Gastroesophageal sphincter (tissue), 4 donors: ENCODE results near the gene NEUROD6. TPM values are rescaled to one million over a fixed set of nuclear protein-coding genes. Genes with fewer than 3 reads are reported as not detected.
A peak's percentile ranks its signal among the peaks of the same experiment; 100 is the strongest.

Source experiments
- ATAC-seq: fragments of 150-250 bp; one replicate; pipeline ENCODE4 v1.9.1; 2016; ENCODE audit warnings: mild to moderate bottlenecking, moderate library complexity
- H3K27ac ChIP-seq, 4 donors: fragments of 200-600 bp; sonication (generic) in 3 of 4; 1 replicate in 3 of 4; 2 replicates in 1 of 4; pipeline ENCODE4 v1.5.1; 2016 to 2019
- H3K27me3 ChIP-seq: fragments of 200-600 bp; sonication (generic); one replicate; pipeline ENCODE4 v1.5.1; 2019
- H3K36me3 ChIP-seq, 2 donors: fragments of 200-600 bp; sonication (generic); one replicate each; pipeline ENCODE4 v1.5.1; 2019; ENCODE audit warnings: control low read depth in 1 of 2
- H3K4me1 ChIP-seq, 3 donors: fragments of 200-600 bp; sonication (generic); 1 replicate in 2 of 3; 2 replicates in 1 of 3; pipeline ENCODE4 v1.5.1; 2016 to 2019; ENCODE audit warnings: control low read depth in 2 of 3
- H3K4me3 ChIP-seq, 2 donors: fragments of 200-600 bp; sonication (generic); one replicate each; pipeline ENCODE4 v1.5.1; 2019; ENCODE audit warnings: mild to moderate bottlenecking in 1 of 2, moderate library complexity in 1 of 2
- H3K9me3 ChIP-seq, 3 donors: fragments of 200-600 bp; sonication (generic); one replicate each; pipeline ENCODE4 v1.5.1; 2017 to 2019; ENCODE audit warnings: control low read depth in 2 of 3
- CTCF ChIP-seq, 4 experiments: fragments of 200-600 bp in 2 of 4; fragments of 450-650 bp in 2 of 4; sonication (generic) in 1 of 4; IDR thresholded peaks; one replicate each; pipeline ENCODE4 v1.5.1; 2017 to 2019; ENCODE audit warnings: antibody characterized with exemption in 4 of 4, mild to moderate bottlenecking in 2 of 4, moderate library complexity in 2 of 4
- EP300 ChIP-seq: sonication (generic); formaldehyde crosslinking; IDR thresholded peaks from one replicate; pipeline ENCODE4 v1.6.1; 2017; ENCODE audit warnings: antibody characterized with exemption, mild to moderate bottlenecking
- POLR2A ChIP-seq, 2 donors: fragments of 450-650 bp; IDR thresholded peaks; one replicate each; pipeline ENCODE4 v1.6.1; 2017; ENCODE audit warnings: antibody characterized with exemption in 2 of 2, mild to moderate bottlenecking in 2 of 2, moderate library complexity in 1 of 2
- POLR2AphosphoS5 ChIP-seq: sonication (generic); formaldehyde crosslinking; IDR thresholded peaks from one replicate; pipeline ENCODE4 v1.6.1; 2017; ENCODE audit warnings: antibody characterized with exemption
- WGBS, 2 donors: methylation state at CpG; one replicate each; pipeline ENCODE4 v1.1.5; 2018; ENCODE audit warnings: low coverage in 1 of 2; 5-methylcytosine and 5-hydroxymethylcytosine counted together
- total RNA-seq, 4 donors: library from RNA; depleted of rRNA; stranded (reverse); fragments of >200 nt; gene quantifications; one replicate each; pipeline ENCODE4 v1.1.0, GENCODE V29; 2016

Gene NEUROD6
- total RNA-seq, 4 donors from 2014 or later = not detected

GRCh38 chr7:31335884-31336201 lies 4.7 kb downstream of the NEUROD6 start:
- no peak for TF ChIP-seq CTCF (IDR thresholded peaks at IDR 0.05)
- TF ChIP-seq EP300 = no peak
- no peak for TF ChIP-seq POLR2AphosphoS5
- no peak for TF ChIP-seq POLR2A (IDR thresholded peaks at IDR 0.05)
- H3K9me3 ChIP-seq = peaks cover 0 to 3% (median 0%) of the 10 kb centered on the region in 3 donors
- no peaks in the 10 kb centered on the region for H3K36me3 ChIP-seq
- no peak overlapping the region for H3K27ac ChIP-seq
- peaks cover 56% of the 10 kb centered on the region for H3K27me3 ChIP-seq
- no peak for ATAC-seq
- 14 to 20% methylated on average over 4 to 11 of the region's 12 CpGs for WGBS, 2 donors
- peak overlapping the region in 1 of 2 donors; percentile 35 for H3K4me3 ChIP-seq
- H3K4me1 ChIP-seq = peaks cover 0 to 14% (median 0%) of the 10 kb centered on the region in 3 donors

GRCh38 chr7:31335161-31335856 lies 5.2 kb downstream of the NEUROD6 start:
- Histone ChIP-seq H3K9me3 (peaks cover 0 to 3% (median 0%) of the 10 kb centered on the region in 3 donors), H3K27ac (no peak overlapping the region), H3K36me3 (no peaks in the 10 kb centered on the region), H3K4me1 (peaks cover 0 to 14% (median 0%) of the 10 kb centered on the region in 3 donors), H3K4me3 (peak overlapping the region in 1 of 2 donors; percentile 35), H3K27me3 (peaks cover 54% of the 10 kb centered on the region)
- 41 to 52% methylated on average over 8 to 9 of the region's 16 CpGs for WGBS, 2 donors
- ATAC-seq = no peak
- no peak for TF ChIP-seq POLR2AphosphoS5
- TF ChIP-seq EP300 = no peak
- TF ChIP-seq POLR2A (IDR thresholded peaks at IDR 0.05) = no peak
- TF ChIP-seq CTCF (IDR thresholded peaks at IDR 0.05) = no peak

- H3K4me1 ChIP-seq = peaks cover 0 to 14% (median 0%) of the 10 kb centered on the region in 3 donors
- no peaks in the 10 kb centered on the region for H3K36me3 ChIP-seq
- ATAC-seq = no peak
- WGBS, 2 donors = 90 to 100% methylated on average over 1 to 2 of the region's 2 CpGs
- H3K9me3 ChIP-seq = peaks cover 0 to 3% (median 0%) of the 10 kb centered on the region in 3 donors
- H3K27me3 ChIP-seq = peaks cover 47% of the 10 kb centered on the region
- TF ChIP-seq CTCF (IDR thresholded peaks at IDR 0.05) (no peak), POLR2A (IDR thresholded peaks at IDR 0.05) (no peak), EP300 (no peak), POLR2AphosphoS5 (no peak)
- H3K4me3 ChIP-seq = no peak overlapping the region
- H3K27ac ChIP-seq = no peak overlapping the region
These were observed 7.2 kb downstream of the NEUROD6 start for GRCh38 chr7:31333291-31333690.

- no peak for TF ChIP-seq CTCF (IDR thresholded peaks at IDR 0.05)
- no peak for TF ChIP-seq EP300
- TF ChIP-seq POLR2A (IDR thresholded peaks at IDR 0.05) = no peak
- no peak for TF ChIP-seq POLR2AphosphoS5
- 50% methylated on average over 2 of the region's 2 CpGs for WGBS, 2 donors
- no peak for ATAC-seq
- Histone ChIP-seq H3K4me1 (no peaks in the 10 kb centered on the region), H3K27me3 (no peaks in the 10 kb centered on the region), H3K4me3 (no peak overlapping the region), H3K36me3 (no peaks in the 10 kb centered on the region), H3K9me3 (no peaks in the 10 kb centered on the region), H3K27ac (no peak overlapping the region)
These were observed 13.5 kb downstream of the NEUROD6 start for GRCh38 chr7:31327071-31327470.

- no peaks in the 10 kb centered on the region for H3K27me3 ChIP-seq
- H3K4me1 ChIP-seq = no peaks in the 10 kb centered on the region
- WGBS, 2 donors = 58% methylated on average over 2 of the region's 2 CpGs; no CpG with 5 or more reads in 1 of the 2 donors
- H3K4me3 ChIP-seq = no peak overlapping the region
- no peak overlapping the region for H3K27ac ChIP-seq
- no peak for ATAC-seq
- H3K36me3 ChIP-seq = no peaks in the 10 kb centered on the region
- no peaks in the 10 kb centered on the region for H3K9me3 ChIP-seq
- TF ChIP-seq CTCF (IDR thresholded peaks at IDR 0.05) (no peak), EP300 (no peak), POLR2AphosphoS5 (no peak), POLR2A (IDR thresholded peaks at IDR 0.05) (no peak)
These were observed 14.1 kb downstream of the NEUROD6 start for GRCh38 chr7:31326416-31326815.
